T-cell (primary cell): ENCODE measurements around the gene LYSMD2. TPM values are rescaled to one million over a fixed set of nuclear protein-coding genes. Genes with fewer than 3 reads are reported as not detected.

Source experiments
- ATAC-seq, 4 experiments: fragments of 200-7000 bp in 3 of 4; fragments of 150-1000 bp in 1 of 4; cut with Tn5 transposase; replicated peaks in 1 of 4; 1 replicate in 3 of 4; 2 replicates in 1 of 4; pipeline ENCODE4 v1.10.0; 2021; ENCODE audit warnings: moderate library complexity in 3 of 4, mild to moderate bottlenecking in 2 of 4, moderate number of reproducible peaks in 1 of 4
- CTCF ChIA-PET, 2 donors: fragments of 300-600 bp; sonication (Branson Sonifier 250); formaldehyde crosslinking; loops; one replicate each; lab custom pipeline; 2022; ENCODE audit warnings: antibody characterized with exemption in 2 of 2; lab: Charles Lee
- POLR2A ChIA-PET, 2 donors: fragments of 300-600 bp; sonication (Branson Sonifier 250); formaldehyde crosslinking; loops; one replicate each; lab custom pipeline; 2022; ENCODE audit warnings: antibody characterized with exemption in 2 of 2; lab: Charles Lee
- DNase-seq, 35 experiments: peaks; one replicate each; pipeline versions ENCODE4 v3.0.0 to v3.0.0-alpha.2; 2013 to 2023
- H3K27ac ChIP-seq: one replicate; pipeline ENCODE4 v1.5.1; 2013; ENCODE audit warnings: low read length
- H3K27me3 ChIP-seq, 2 experiments: replicated peaks in 1 of 2; 1 replicate in 1 of 2; 2 replicates in 1 of 2; pipeline versions ENCODE4 v1.6.1 to v1.7.0; 2013; ENCODE audit warnings: low read length in 1 of 2, mixed read lengths in 1 of 2; ENCODE audit not compliant: control insufficient read depth in 2 of 2, insufficient read depth in 2 of 2; ENCODE audit errors: extremely low read depth in 1 of 2
- H3K36me3 ChIP-seq, 2 donors: 1 replicate in 1 of 2; 2 replicates in 1 of 2; pipeline versions ENCODE4 v1.6.1 to v1.7.0; 2013; ENCODE audit warnings: low read length in 1 of 2; ENCODE audit not compliant: control insufficient read depth in 2 of 2, insufficient read depth in 1 of 2; ENCODE audit errors: extremely low read depth in 1 of 2
- H3K4me1 ChIP-seq, 2 experiments: 1 replicate in 1 of 2; 2 replicates in 1 of 2; pipeline versions ENCODE4 v1.6.1 to v1.7.0; 2013; ENCODE audit warnings: low read length in 2 of 2, mixed read lengths in 1 of 2; ENCODE audit not compliant: insufficient read depth in 2 of 2, control insufficient read depth in 1 of 2; ENCODE audit errors: extremely low read depth in 1 of 2
- H3K4me3 ChIP-seq, 2 donors: 1 replicate in 1 of 2; 2 replicates in 1 of 2; pipeline versions ENCODE4 v1.5.1 to v1.7.0; 2013; ENCODE audit warnings: mild to moderate bottlenecking in 2 of 2, low read length in 1 of 2, moderate library complexity in 1 of 2; ENCODE audit not compliant: control insufficient read depth in 1 of 2; ENCODE audit errors: extremely low read depth in 1 of 2
- H3K9me3 ChIP-seq: 2 replicates; pipeline ENCODE4 v1.7.0; 2013
- H3K27ac Mint-ChIP-seq, 2 donors: one replicate each; pipeline ENCODE4 v1.8.0; 2020 to 2021; ENCODE audit warnings: mild to moderate bottlenecking in 2 of 2, mixed read lengths in 2 of 2
- H3K27me3 Mint-ChIP-seq, 2 donors: one replicate each; pipeline ENCODE4 v1.8.0; 2021 to 2022; ENCODE audit warnings: mixed read lengths in 2 of 2
- H3K36me3 Mint-ChIP-seq: one replicate; pipeline ENCODE4 v1.8.0; 2021; ENCODE audit warnings: mixed read lengths
- H3K4me1 Mint-ChIP-seq, 3 donors: one replicate each; pipeline ENCODE4 v1.8.0; 2020 to 2022; ENCODE audit warnings: mixed read lengths in 3 of 3, mild to moderate bottlenecking in 1 of 3
- H3K4me3 Mint-ChIP-seq, 3 donors: one replicate each; pipeline ENCODE4 v1.8.0; 2020 to 2022; ENCODE audit warnings: mild to moderate bottlenecking in 3 of 3, mixed read lengths in 3 of 3, moderate library complexity in 3 of 3
- H3K9me3 Mint-ChIP-seq, 3 donors: one replicate each; pipeline ENCODE4 v1.8.0; 2020 to 2022; ENCODE audit warnings: mixed read lengths in 3 of 3
- WGBS: methylation state at CpG from one replicate; pipeline ENCODE4 v1.1.5; 2013; ENCODE audit warnings: missing lambda C conversion rate; ENCODE audit not compliant: insufficient coverage; 5-methylcytosine and 5-hydroxymethylcytosine counted together
- total RNA-seq, 35 experiments: library from RNA in 6 of 35; stranded (reverse) in 6 of 35; fragments of 120-200 nt in 1 of 35; gene quantifications; one replicate each; pipeline versions ENCODE4 v1.2.1 to v1.2.4 and lab custom pipeline; 2013 to 2026

LYSMD2 gene
- total RNA-seq, 5 donors from 2014 or later (not counting 1 experiment from before 2014, with no cell fraction given) = 16.6 to 36.2 (median 26.2) TPM

GRCh38 chr15:51738553-51738952 lies 1.1 kb upstream of the LYSMD2 start:
- ATAC-seq (no peak), DNase-seq (no peak)
- Histone ChIP-seq H3K36me3 (peaks cover 0 to 2% of the 10 kb centered on the region in 2 donors), H3K4me3 (no peak overlapping the region), H3K4me1 (peaks cover 32 to 43% of the 10 kb centered on the region in 2 experiments), H3K9me3 (no peaks in the 10 kb centered on the region), H3K27me3 (no peaks in the 10 kb centered on the region), H3K27ac (peak overlapping the region; percentile 90)
- Mint-ChIP-seq H3K4me3 (peak overlapping the region; percentile 81 to 90 (median 83)), H3K27ac (peak overlapping the region; percentile 93 to 97), H3K27me3 (no peaks in the 10 kb centered on the region), H3K36me3 (peaks cover under 1% of the 10 kb centered on the region), H3K4me1 (peaks cover 49 to 54% (median 52%) of the 10 kb centered on the region in 3 donors), H3K9me3 (no peaks in the 10 kb centered on the region)
- WGBS = no CpG with 5 or more reads among the region's 2 CpGs
- ChIA-PET POLR2A (interaction anchor here (0.6 kb wide), 4 partner anchors 9 to 1385 kb away, joined by 3 to 5 read pairs (median 4); no protein-coding TSS in a partner anchor), CTCF (interaction anchor here (0.6 to 2.5 kb wide), 4 partner anchors 13 to 123 kb away, joined by 3 to 9 read pairs (median 6); no protein-coding TSS in a partner anchor)

DNA sequence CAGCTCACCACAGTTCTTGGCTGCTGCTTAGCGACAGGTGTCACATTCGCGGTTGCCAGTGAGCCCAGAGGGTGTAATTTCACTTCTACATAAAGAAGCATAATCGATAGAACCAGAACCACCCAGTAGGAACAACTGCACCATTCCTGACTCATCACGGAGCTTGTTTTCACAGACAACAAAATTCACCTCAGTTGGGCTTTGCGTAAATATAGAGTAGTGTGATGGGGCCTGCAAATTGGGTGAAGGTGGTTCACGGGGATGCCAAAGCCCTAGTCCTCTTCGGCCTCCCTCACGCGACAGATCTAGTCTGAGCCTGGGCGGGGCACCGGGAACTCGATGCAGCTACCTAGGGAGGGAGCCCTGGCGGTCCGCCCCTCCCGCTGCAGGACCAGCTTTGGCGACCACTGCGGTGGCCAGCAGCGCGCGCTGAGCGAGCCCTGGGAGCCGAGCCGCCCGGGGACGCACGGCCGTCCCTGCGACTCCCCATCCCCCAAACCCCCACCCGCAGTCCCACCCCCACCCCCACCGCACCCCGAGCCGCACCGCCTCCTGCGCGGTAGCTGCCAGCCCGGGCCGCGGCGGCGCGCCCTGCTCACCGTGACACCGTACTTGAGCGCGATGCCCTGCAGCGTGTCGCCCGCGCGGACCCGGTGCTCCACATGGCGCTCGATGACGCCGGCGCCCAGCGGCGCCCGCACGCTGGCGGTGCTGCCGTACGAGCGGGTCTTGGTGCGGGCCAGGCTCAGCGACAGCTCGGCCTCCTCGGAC lies 519 bp downstream of the LYSMD2 start:
- CTCF ChIA-PET = interaction anchor here (0.5 to 2.9 kb wide), 13 partner anchors 15 to 487 kb away, joined by 3 to 20 read pairs (median 4); no protein-coding TSS in a partner anchor
- ATAC-seq = peak; percentile 65 to 67 (median 66)

GRCh38 chr15:51736069-51736468 lies 1.4 kb downstream of the LYSMD2 start:
- DNase-seq (peak in 1 of 35 experiments; percentile 40), ATAC-seq (no peak)
- CTCF ChIA-PET = interaction anchor here (0.6 to 2.9 kb wide), 10 partner anchors 13 to 235 kb away, joined by 3 to 20 read pairs (median 4); no protein-coding TSS in a partner anchor
- Mint-ChIP-seq H3K4me3 (peak overlapping the region; percentile 85 to 91 (median 90)), H3K27me3 (no peaks in the 10 kb centered on the region), H3K36me3 (peaks cover 11% of the 10 kb centered on the region), H3K9me3 (no peaks in the 10 kb centered on the region), H3K27ac (peak overlapping the region; percentile 95 to 97), H3K4me1 (peaks cover 74 to 79% (median 77%) of the 10 kb centered on the region in 3 donors)
- H3K27ac ChIP-seq = peak overlapping the region; percentile 65
- peak overlapping the region; percentile 19 to 62 for H3K4me3 ChIP-seq
- no peaks in the 10 kb centered on the region for H3K27me3 ChIP-seq
- H3K4me1 ChIP-seq = peaks cover 50 to 64% of the 10 kb centered on the region in 2 experiments
- no CpG with 5 or more reads among the region's 3 CpGs for WGBS
- POLR2A ChIA-PET = interaction anchor here in 1 of 2 donors (0.6 kb wide), 1 partner anchor 84 kb away, joined by 3 read pairs; no protein-coding TSS in a partner anchor
- H3K36me3 ChIP-seq = peaks cover 0 to 2% of the 10 kb centered on the region in 2 donors
- no peaks in the 10 kb centered on the region for H3K9me3 ChIP-seq

More for the DNA sequence above, 519 bp downstream of the LYSMD2 start:
- peak in 33 of 35 experiments; percentile 20 to 74 (median 45) for DNase-seq
- under 1% methylated on average over 44 of the region's 69 CpGs for WGBS
- Mint-ChIP-seq H3K27ac (peak overlapping the region; percentile 95 to 97), H3K4me3 (peak overlapping the region; percentile 85 to 91 (median 90)), H3K4me1 (peaks cover 65 to 70% (median 68%) of the 10 kb centered on the region in 3 donors), H3K9me3 (no peaks in the 10 kb centered on the region), H3K36me3 (peaks cover 11% of the 10 kb centered on the region), H3K27me3 (no peaks in the 10 kb centered on the region)
- H3K4me1 ChIP-seq = peaks cover 46 to 59% of the 10 kb centered on the region in 2 experiments
- peaks cover 0 to 2% of the 10 kb centered on the region in 2 donors for H3K36me3 ChIP-seq
- H3K4me3 ChIP-seq = peak overlapping the region; percentile 62 to 67
- H3K27me3 ChIP-seq = no peaks in the 10 kb centered on the region
- POLR2A ChIA-PET = interaction anchor here (0.5 to 0.9 kb wide), 4 partner anchors 14 to 840 kb away, joined by 3 to 12 read pairs (median 5); no protein-coding TSS in a partner anchor
- H3K27ac ChIP-seq = peak overlapping the region; percentile 65
- H3K9me3 ChIP-seq = no peaks in the 10 kb centered on the region

DNA sequence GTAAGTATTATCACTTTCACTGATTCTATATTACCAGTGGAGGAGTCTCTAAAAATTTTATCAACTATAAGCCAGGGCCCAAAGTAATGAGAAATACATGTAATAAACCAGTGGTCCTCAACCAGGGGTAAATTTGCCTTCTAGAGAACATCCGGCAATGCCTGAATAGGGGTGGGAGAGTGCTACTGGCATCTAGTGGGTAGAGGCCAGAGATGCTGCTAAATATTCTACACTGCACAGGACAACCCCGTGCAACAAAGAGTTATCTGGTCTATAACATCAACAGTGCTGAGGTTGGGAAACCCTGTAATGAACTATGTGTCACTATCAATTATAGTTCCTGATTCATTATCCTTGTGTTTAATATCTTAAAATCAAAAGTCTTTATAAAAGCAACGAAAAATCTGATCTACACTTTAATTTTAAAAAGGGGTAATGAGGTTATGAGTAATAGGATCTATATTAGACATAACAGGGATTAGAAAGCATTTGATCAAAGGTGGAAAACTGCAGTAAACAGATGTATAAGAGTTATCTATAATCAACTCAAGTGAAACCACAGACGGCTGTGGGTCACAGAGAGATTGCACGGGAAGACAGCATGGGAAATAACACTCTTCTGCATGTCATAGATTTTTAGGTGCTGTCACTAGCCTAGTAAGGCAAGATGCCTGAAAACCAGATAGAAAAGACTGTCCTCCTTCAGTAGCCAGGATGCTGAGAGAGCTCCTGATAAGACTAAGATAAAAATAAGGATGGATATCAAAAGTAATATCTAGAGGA lies 2.0 kb downstream of the LYSMD2 start:
- Mint-ChIP-seq H3K4me1 (peaks cover 80 to 84% (median 84%) of the 10 kb centered on the region in 3 donors), H3K27me3 (no peaks in the 10 kb centered on the region), H3K27ac (peak overlapping the region; percentile 95 to 97), H3K4me3 (peak overlapping the region; percentile 85 to 91 (median 90)), H3K36me3 (peaks cover 16% of the 10 kb centered on the region), H3K9me3 (no peaks in the 10 kb centered on the region)
- peaks cover 57 to 69% of the 10 kb centered on the region in 2 experiments for H3K4me1 ChIP-seq
- H3K27me3 ChIP-seq = no peaks in the 10 kb centered on the region
- WGBS = no CpG with 5 or more reads among the region's 5 CpGs
- DNase-seq (peak in 23 of 35 experiments; percentile 9 to 63 (median 31)), ATAC-seq (peak in 3 of 4 experiments; percentile 13 to 32 (median 20))
- H3K27ac ChIP-seq = peak overlapping the region; percentile 65
- ChIA-PET CTCF (interaction anchor here (0.6 to 2.9 kb wide), 7 partner anchors 12 to 236 kb away, joined by 3 to 20 read pairs (median 6); no protein-coding TSS in a partner anchor), POLR2A (interaction anchor here in 1 of 2 donors (0.6 kb wide), 1 partner anchor 84 kb away, joined by 3 read pairs; no protein-coding TSS in a partner anchor)
- no peaks in the 10 kb centered on the region for H3K9me3 ChIP-seq
- H3K36me3 ChIP-seq = peaks cover 0 to 2% of the 10 kb centered on the region in 2 donors
- H3K4me3 ChIP-seq = peak overlapping the region; percentile 15 to 62

DNA sequence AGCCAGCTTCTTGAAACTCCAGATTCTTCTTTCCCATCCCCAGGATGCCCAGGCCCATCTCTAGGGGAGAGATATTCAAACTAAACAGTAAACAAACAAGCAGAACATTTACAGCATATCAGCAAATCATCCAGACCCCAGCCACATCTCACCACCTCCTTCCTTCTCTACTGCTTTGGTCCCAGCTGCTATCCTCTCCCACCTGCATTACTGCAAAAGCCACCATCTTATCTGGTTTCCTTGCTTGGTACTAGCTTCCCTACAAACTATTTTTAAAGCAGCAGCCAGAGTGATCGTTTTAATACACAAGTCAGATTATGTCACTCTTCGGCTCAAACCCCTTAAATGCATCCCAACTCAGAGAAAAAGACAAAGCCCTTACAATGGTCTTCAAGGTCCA lies 4.8 kb downstream of the LYSMD2 start:
- peak overlapping the region; percentile 95 to 97 for H3K27ac Mint-ChIP-seq
- Histone ChIP-seq H3K4me1 (peaks cover 51 to 69% of the 10 kb centered on the region in 2 experiments), H3K27me3 (no peaks in the 10 kb centered on the region), H3K9me3 (no peaks in the 10 kb centered on the region), H3K27ac (peak overlapping the region; percentile 92), H3K4me3 (peak overlapping the region in 1 of 2 donors; percentile 21), H3K36me3 (peaks cover 0 to 2% of the 10 kb centered on the region in 2 donors)
- DNase-seq (peak in 1 of 35 experiments; percentile 9), ATAC-seq (no peak)
- no peaks in the 10 kb centered on the region for H3K9me3 Mint-ChIP-seq
- peak overlapping the region; percentile 79 to 84 (median 83) for H3K4me3 Mint-ChIP-seq
- POLR2A ChIA-PET = no interaction called here
- H3K4me1 Mint-ChIP-seq = peaks cover 79 to 85% (median 82%) of the 10 kb centered on the region in 3 donors
- CTCF ChIA-PET = interaction anchor here (1.1 to 3.3 kb wide), 5 partner anchors 9 to 87 kb away, joined by 3 to 17 read pairs (median 6); no protein-coding TSS in a partner anchor
- H3K27me3 Mint-ChIP-seq = no peaks in the 10 kb centered on the region
- H3K36me3 Mint-ChIP-seq = peaks cover 21% of the 10 kb centered on the region
- 40% methylated on average over 2 of the region's 2 CpGs for WGBS
